ENCODE data around the gene CDH8.

DNA sequence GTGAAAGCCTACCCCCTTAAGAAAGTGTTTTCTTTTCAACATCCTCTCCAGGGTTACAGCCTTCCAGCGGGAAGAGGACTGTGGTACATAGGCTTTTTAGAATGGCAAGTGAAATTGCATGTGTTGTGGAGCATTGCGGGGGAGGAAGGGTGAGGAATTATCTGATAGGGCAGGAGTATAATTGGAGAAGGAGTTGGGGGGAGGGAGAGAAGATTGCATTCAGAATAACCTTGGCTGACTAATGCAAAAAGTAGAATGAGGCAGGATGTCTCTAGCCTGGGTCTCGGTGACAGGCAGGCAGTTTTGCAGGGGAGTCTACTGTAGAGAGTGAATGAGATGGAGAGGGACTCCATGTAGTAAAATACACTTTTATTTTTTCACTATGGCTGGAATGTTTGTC, 2.4 kb upstream of the CDH8 start:
- TF ChIP-seq POLR2A (IDR thresholded peaks at IDR 0.05) (no peak), POLR2AphosphoS5 (IDR thresholded peaks at IDR 0.05; ENCODE audit: insufficient read depth in 1 of 2, low read depth in 1 of 2) (no peak)
- TF ChIP-seq, protein P1, sequence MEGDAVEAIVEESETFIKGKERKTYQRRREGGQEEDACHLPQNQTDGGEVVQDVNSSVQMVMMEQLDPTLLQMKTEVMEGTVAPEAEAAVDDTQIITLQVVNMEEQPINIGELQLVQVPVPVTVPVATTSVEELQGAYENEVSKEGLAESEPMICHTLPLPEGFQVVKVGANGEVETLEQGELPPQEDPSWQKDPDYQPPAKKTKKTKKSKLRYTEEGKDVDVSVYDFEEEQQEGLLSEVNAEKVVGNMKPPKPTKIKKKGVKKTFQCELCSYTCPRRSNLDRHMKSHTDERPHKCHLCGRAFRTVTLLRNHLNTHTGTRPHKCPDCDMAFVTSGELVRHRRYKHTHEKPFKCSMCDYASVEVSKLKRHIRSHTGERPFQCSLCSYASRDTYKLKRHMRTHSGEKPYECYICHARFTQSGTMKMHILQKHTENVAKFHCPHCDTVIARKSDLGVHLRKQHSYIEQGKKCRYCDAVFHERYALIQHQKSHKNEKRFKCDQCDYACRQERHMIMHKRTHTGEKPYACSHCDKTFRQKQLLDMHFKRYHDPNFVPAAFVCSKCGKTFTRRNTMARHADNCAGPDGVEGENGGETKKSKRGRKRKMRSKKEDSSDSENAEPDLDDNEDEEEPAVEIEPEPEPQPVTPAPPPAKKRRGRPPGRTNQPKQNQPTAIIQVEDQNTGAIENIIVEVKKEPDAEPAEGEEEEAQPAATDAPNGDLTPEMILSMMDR (IDR thresholded peaks at IDR 0.05): no peak

Data from vagina (tissue), 2 donors.